ENCODE data around the gene CA10. TPM values are rescaled to one million over a fixed set of nuclear protein-coding genes. Genes with fewer than 3 reads are reported as not detected.

Gene CA10
- total and polyA plus RNA-seq, 2 donors (not counting 1 experiment from before 2014, with no cell fraction given) = not detected

DNA sequence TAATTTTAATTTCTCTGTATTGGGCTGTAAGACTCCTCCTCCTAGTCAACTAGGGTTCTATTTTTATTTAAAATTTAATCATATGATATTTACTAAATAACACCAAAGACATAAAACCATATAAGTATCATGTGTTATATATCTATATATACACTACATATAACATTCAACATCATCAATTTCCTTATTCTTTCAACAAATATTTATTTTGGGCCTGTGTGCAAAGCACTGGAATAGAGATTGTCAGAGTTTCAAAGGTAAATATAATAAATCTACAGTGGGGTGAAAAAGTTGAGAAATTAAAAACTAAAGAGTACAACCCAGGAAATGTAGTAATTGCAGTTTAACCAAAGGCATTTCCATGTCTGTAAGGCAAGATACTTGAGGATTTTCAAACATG lies 364.0 kb downstream of the CA10 start:
- Histone ChIP-seq H3K9me3 (ENCODE audit: control insufficient read depth, insufficient read depth, low read depth, low read length) (no peaks in the 10 kb centered on the region), H3K4me3 (replicated peaks in 1 of 4; ENCODE audit: control extremely low read depth in 1 of 4, insufficient read depth in 1 of 4, low read depth in 3 of 4, low read length in 4 of 4) (no peak overlapping the region), H2AFZ (ENCODE audit: low read length) (no peak overlapping the region), H3K36me3 (ENCODE audit: control insufficient read depth, insufficient read depth, low read length) (no peaks in the 10 kb centered on the region), H3K4me1 (ENCODE audit: control insufficient read depth, extremely low read depth, insufficient read depth, low read length) (no peaks in the 10 kb centered on the region), H3K4me2 (ENCODE audit: extremely low read depth, insufficient read depth, low read length) (no peak overlapping the region), H3K79me2 (ENCODE audit: control insufficient read depth, insufficient read depth, low read length) (no peaks in the 10 kb centered on the region), H3K9ac (ENCODE audit: insufficient read depth, low read length) (no peak overlapping the region), H4K20me1 (ENCODE audit: control insufficient read depth, extremely low read depth, insufficient read depth, low read length) (no peaks in the 10 kb centered on the region), H3K27ac (ENCODE audit: insufficient read depth, low read length) (no peak overlapping the region), H3K27me3 (ENCODE audit: control insufficient read depth, insufficient read depth, low read length) (no peaks in the 10 kb centered on the region)
- TF ChIP-seq, protein P1, sequence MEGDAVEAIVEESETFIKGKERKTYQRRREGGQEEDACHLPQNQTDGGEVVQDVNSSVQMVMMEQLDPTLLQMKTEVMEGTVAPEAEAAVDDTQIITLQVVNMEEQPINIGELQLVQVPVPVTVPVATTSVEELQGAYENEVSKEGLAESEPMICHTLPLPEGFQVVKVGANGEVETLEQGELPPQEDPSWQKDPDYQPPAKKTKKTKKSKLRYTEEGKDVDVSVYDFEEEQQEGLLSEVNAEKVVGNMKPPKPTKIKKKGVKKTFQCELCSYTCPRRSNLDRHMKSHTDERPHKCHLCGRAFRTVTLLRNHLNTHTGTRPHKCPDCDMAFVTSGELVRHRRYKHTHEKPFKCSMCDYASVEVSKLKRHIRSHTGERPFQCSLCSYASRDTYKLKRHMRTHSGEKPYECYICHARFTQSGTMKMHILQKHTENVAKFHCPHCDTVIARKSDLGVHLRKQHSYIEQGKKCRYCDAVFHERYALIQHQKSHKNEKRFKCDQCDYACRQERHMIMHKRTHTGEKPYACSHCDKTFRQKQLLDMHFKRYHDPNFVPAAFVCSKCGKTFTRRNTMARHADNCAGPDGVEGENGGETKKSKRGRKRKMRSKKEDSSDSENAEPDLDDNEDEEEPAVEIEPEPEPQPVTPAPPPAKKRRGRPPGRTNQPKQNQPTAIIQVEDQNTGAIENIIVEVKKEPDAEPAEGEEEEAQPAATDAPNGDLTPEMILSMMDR (conservative IDR thresholded peaks at IDR 0.05 in 1 of 2, IDR thresholded peaks at IDR 0.05 in 1 of 2; ENCODE audit: low read depth in 1 of 2, low read length in 2 of 2) = no peak
- TF ChIP-seq EZH2 (IDR thresholded peaks at IDR 0.05; ENCODE audit: low read length, missing control alignments) = no peak
- no peak for DNase-seq (ENCODE audit: low read depth in 2 of 2)

GRCh38 chr17:51793686-51794085 lies 364.8 kb downstream of the CA10 start:
- Histone ChIP-seq H3K79me2 (ENCODE audit: control insufficient read depth, insufficient read depth, low read length) (no peaks in the 10 kb centered on the region), H3K9me3 (ENCODE audit: control insufficient read depth, insufficient read depth, low read depth, low read length) (no peaks in the 10 kb centered on the region), H3K4me3 (replicated peaks in 1 of 4; ENCODE audit: control extremely low read depth in 1 of 4, insufficient read depth in 1 of 4, low read depth in 3 of 4, low read length in 4 of 4) (no peak overlapping the region), H3K27me3 (ENCODE audit: control insufficient read depth, insufficient read depth, low read length) (no peaks in the 10 kb centered on the region), H4K20me1 (ENCODE audit: control insufficient read depth, extremely low read depth, insufficient read depth, low read length) (no peaks in the 10 kb centered on the region), H3K36me3 (ENCODE audit: control insufficient read depth, insufficient read depth, low read length) (no peaks in the 10 kb centered on the region), H3K9ac (ENCODE audit: insufficient read depth, low read length) (no peak overlapping the region), H3K27ac (ENCODE audit: insufficient read depth, low read length) (no peak overlapping the region), H2AFZ (ENCODE audit: low read length) (no peak overlapping the region), H3K4me1 (ENCODE audit: control insufficient read depth, extremely low read depth, insufficient read depth, low read length) (no peaks in the 10 kb centered on the region), H3K4me2 (ENCODE audit: extremely low read depth, insufficient read depth, low read length) (no peak overlapping the region)
- no peak for TF ChIP-seq EZH2 (IDR thresholded peaks at IDR 0.05; ENCODE audit: low read length, missing control alignments)
- TF ChIP-seq, protein P1 (conservative IDR thresholded peaks at IDR 0.05 in 1 of 2, IDR thresholded peaks at IDR 0.05 in 1 of 2; ENCODE audit: low read depth in 1 of 2, low read length in 2 of 2) = no peak
- DNase-seq (ENCODE audit: low read depth in 2 of 2) = no peak

DNA sequence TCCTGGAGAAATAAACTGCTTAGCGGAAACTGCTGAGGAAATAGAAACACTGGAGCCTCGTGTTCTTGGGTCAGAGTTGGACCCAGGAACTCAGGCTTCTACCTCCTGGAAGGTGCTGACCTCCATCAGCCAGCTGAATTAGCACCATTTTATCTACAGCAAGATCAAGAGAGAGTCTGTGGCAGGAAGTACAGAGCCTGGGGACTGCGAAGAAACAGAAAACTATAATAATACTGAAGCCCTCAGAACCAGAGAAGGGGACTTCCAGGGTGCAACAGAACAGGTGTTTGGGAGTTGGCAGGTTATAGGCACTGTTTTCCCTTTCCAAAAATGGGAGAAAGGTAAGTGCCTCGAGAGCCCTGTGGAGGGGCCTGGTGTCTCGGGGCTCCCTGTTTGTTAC lies 379.7 kb downstream of the CA10 start:
- no peaks in the 10 kb centered on the region for H3K27me3 ChIP-seq (ENCODE audit: control insufficient read depth, insufficient read depth, low read length)
- no peaks in the 10 kb centered on the region for H4K20me1 ChIP-seq (ENCODE audit: control insufficient read depth, extremely low read depth, insufficient read depth, low read length)
- no peak overlapping the region for H3K4me3 ChIP-seq (replicated peaks in 1 of 4; ENCODE audit: control extremely low read depth in 1 of 4, insufficient read depth in 1 of 4, low read depth in 3 of 4, low read length in 4 of 4)
- H3K27ac ChIP-seq (ENCODE audit: insufficient read depth, low read length) = no peak overlapping the region
- TF ChIP-seq, protein P1 (conservative IDR thresholded peaks at IDR 0.05 in 1 of 2, IDR thresholded peaks at IDR 0.05 in 1 of 2; ENCODE audit: low read depth in 1 of 2, low read length in 2 of 2) = no peak
- TF ChIP-seq EZH2 (IDR thresholded peaks at IDR 0.05; ENCODE audit: low read length, missing control alignments) = no peak
- no peaks in the 10 kb centered on the region for H3K79me2 ChIP-seq (ENCODE audit: control insufficient read depth, insufficient read depth, low read length)
- DNase-seq (ENCODE audit: low read depth in 2 of 2) = no peak
- H3K36me3 ChIP-seq (ENCODE audit: control insufficient read depth, insufficient read depth, low read length) = no peaks in the 10 kb centered on the region
- no peak overlapping the region for H3K9ac ChIP-seq (ENCODE audit: insufficient read depth, low read length)
- no peak overlapping the region for H2AFZ ChIP-seq (ENCODE audit: low read length)
- H3K4me1 ChIP-seq (ENCODE audit: control insufficient read depth, extremely low read depth, insufficient read depth, low read length) = no peaks in the 10 kb centered on the region
- H3K9me3 ChIP-seq (ENCODE audit: control insufficient read depth, insufficient read depth, low read depth, low read length) = no peaks in the 10 kb centered on the region
- H3K4me2 ChIP-seq (ENCODE audit: extremely low read depth, insufficient read depth, low read length) = no peak overlapping the region
